GM13977 (cell line): ENCODE data around the gene ZNF26.

Experiments
- DNase-seq: peaks from one replicate; pipeline ENCODE4 v3.0.0; 2012; ENCODE audit warnings: low spot score
- in situ Hi-C: fragments of 300-500 bp; cut with MboI; formaldehyde crosslinking; loops from one replicate; pipeline ENCODE4 v1.12.0; 2022; ENCODE audit warnings: low sequenced_read_pairs, low pct_unique_long_range_greater_than_20kb, mixed read lengths, inconsistent platforms; ENCODE audit not compliant: unreplicated experiment
- TF ChIP-seq, protein P1 (sequence below): IDR thresholded peaks from 2 replicates; pipeline ENCODE4 v1.5.1; 2012; ENCODE audit warnings: mild to moderate bottlenecking, control low read depth; ENCODE audit not compliant: insufficient read depth; ENCODE audit errors: extremely low read depth, missing control alignments

Gene ZNF26

DNA sequence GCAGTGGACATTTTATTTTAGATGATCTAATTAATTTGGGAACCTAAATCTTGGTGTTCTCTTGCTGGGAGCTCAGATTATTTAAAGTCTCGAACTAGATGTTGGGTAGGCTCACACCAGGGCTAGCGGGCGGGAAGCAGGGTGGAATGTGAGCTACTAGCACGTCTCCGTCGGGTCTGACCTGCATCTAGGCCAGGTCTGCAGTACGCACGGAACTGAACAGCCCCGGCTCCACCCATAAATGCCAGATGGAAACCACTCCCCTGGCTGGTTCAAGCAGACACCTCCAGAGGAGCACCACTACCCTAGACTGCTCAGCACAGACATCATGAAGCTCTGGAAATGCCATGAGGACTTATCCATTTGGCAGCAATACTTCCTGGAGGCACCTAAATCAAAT is 40.4 kb upstream of the ZNF26 start:
- DNase-seq = no peak
- in situ Hi-C loops = no loop called here
- TF ChIP-seq, protein P1, sequence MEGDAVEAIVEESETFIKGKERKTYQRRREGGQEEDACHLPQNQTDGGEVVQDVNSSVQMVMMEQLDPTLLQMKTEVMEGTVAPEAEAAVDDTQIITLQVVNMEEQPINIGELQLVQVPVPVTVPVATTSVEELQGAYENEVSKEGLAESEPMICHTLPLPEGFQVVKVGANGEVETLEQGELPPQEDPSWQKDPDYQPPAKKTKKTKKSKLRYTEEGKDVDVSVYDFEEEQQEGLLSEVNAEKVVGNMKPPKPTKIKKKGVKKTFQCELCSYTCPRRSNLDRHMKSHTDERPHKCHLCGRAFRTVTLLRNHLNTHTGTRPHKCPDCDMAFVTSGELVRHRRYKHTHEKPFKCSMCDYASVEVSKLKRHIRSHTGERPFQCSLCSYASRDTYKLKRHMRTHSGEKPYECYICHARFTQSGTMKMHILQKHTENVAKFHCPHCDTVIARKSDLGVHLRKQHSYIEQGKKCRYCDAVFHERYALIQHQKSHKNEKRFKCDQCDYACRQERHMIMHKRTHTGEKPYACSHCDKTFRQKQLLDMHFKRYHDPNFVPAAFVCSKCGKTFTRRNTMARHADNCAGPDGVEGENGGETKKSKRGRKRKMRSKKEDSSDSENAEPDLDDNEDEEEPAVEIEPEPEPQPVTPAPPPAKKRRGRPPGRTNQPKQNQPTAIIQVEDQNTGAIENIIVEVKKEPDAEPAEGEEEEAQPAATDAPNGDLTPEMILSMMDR = no peak

DNA sequence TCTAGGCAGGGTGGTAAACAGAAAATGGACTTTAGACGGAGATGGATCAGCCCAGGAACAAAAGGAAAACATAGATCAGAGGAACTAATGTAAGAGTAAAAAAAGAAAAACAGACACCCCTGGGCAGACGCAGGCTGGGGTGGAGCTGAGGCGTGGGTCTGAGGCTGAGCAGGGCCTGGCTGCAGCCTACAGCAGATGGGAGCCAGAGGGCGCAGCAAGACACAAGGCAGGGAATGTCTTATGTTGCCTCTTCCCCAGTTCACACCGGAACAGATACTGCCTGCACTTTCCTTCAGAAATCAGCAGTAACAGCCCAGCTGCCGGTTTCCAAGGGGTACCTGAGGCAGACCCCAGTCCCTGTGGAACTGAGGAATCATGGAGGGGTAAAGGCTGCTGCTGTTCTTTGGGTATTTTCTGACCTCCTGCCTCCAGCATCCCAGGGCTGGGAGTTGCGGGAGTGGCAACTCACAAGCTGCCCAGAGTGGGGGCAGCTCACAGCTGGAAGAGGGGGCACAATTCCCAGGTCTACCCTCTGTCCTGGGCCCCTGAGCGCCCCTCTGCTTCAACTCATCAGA is 39.8 kb upstream of the ZNF26 start:
- in situ Hi-C loops = no loop called here
- TF ChIP-seq, protein P1 = no peak
- no peak for DNase-seq

DNA sequence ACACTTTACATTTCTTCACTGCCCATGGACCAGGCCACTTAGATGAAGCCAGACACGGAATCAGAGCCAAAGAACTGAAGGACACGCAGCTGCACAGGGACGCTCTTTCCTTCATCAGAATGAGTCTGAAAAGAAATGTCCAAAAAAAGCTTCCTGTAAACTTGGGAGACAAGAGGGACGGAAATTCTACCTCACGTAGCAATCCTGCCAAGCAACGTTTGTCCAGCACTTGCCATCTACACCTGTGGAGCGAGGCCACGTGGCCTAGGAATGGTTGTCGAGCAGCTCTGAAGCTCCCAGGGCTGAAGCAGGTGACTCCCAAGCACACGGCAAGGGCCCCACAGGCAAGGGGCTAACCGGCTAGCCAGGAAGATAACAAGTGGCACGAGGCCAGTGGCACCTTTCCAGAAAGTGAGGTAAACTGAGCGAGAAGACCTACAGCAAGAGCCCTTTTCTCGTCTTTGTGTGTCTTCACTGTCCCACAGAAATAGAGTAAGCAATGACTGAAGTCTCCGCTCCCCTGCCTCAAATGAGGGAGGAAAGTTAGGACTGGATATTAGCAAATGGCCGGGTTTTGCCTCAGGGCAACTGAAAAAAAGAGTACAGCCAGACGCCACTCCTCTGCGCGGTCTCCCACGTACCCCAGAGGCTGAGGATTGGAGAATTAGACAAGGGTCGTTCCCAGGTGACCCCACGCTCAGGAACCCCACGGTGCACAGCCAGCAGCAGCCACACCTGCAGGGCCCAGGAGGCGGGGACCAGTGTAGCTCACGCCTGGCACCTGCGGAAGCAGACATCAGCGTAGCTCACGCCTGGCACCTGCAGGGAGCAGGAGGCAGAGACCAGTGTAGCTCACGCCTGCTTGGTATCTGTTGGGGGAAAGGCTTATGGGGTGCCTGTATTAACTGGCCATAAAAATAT is 37.8 kb upstream of the ZNF26 start:
- TF ChIP-seq, protein P1 = no peak
- in situ Hi-C loops = no loop called here
- DNase-seq = no peak

DNA sequence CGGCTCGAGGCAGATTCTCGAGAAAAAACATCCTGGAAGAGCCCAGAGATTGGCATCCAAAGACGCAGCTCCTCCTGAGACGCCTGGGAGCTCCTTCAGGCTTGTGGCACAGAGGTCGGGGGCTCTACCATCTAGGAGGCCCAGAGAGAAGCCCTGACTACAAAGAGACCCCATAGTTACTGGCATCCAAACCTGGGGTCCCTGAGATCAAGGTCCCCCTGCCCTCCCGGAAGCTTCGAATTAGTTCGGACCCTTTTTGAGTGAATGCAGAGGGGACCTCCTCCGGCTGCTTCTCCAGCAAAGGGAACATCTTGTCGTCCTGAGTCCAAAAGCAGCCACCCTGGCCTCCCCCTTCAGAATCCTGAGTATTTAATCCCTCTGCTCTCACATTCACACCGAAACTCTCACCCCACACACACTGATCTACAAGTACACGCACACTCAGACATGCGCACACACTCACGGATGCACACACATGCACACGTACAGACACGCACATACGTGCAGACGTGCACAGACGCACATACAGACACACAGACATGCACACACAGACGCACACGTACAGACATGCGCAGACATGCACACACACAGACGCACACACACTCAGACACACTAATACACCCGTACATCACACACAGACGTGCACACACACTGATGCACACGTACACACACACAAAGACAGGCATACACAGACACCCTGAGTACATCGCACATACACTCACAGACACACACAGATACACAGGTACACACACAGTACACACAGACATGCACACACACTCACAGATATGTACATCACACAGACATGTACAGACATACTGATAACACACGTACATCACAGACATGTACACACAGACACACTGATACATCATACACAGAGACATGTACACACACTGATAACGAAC is 36.0 kb upstream of the ZNF26 start:
- in situ Hi-C loops = no loop called here
- TF ChIP-seq, protein P1 = no peak

DNA sequence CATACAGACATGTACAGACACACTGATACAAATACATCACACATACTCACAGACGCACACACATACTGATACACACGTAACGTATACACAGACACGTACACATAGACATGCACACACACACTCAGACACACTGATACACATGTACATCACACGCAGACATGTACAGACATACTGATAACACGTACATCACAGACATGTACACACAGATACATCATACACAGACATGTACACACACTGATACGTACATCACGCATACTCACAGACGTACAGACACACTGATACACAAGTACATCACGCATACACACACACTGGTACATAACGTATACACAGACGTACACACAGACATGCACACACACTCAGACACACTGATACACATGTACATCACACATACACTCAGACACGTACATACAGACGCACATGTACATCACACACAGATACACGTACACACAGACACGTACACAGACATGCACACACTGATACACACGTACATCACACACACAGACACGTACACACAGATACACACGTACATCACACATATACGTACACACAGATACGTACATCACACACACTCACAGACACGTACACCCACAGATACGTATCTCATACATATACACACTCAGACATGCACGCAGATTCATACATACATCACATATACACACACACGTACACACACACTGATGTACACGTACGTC is 35.2 kb upstream of the ZNF26 start:
- in situ Hi-C loops = no loop called here
- TF ChIP-seq, protein P1 = no peak
- no peak for DNase-seq

More for the DNA sequence above, 36.0 kb upstream of the ZNF26 start:
- DNase-seq = no peak

DNA sequence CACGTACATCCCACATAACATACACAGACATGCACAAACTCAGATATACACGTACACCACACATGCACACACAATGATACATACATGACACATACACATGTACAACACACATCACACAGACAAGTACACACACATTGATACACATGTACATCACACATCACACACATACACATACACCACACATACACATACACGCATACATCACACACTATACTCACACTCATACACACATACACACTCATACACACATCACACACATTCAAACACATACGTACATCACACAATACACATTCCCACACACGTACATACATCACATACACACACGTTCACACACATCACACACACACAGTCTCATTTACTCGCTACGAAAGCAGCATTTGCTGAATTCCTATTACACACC is 34.5 kb upstream of the ZNF26 start:
- DNase-seq = no peak
- TF ChIP-seq, protein P1 = no peak
- in situ Hi-C loops = no loop called here
